Right lobe of liver (tissue), 6 donors: ENCODE data around the gene SRRM5. TPM values are rescaled to one million over a fixed set of nuclear protein-coding genes. Genes with fewer than 3 reads are reported as not detected.

Experiments used
- ATAC-seq, 4 donors: fragments of 200-7000 bp; cut with Tn5 transposase; one replicate each; pipeline ENCODE4 v1.9.1; 2020; ENCODE audit warnings: mild to moderate bottlenecking in 4 of 4, moderate library complexity in 4 of 4
- DNase-seq, 3 donors: peaks; one replicate each; pipeline ENCODE4 v3.0.0-alpha.2; 2020
- H3K27ac ChIP-seq, 3 donors: fragments of 200-600 bp; one replicate each; pipeline ENCODE4 v1.8.0; 2022
- H3K27me3 ChIP-seq, 2 donors: fragments of 200-600 bp; one replicate each; pipeline ENCODE4 v1.8.0; 2022
- H3K36me3 ChIP-seq, 4 donors: fragments of 200-600 bp; sonication (generic) in 1 of 4; one replicate each; pipeline versions ENCODE4 v1.5.1 to v1.8.0; 2017 to 2022; ENCODE audit warnings: control low read depth in 1 of 4
- H3K4me1 ChIP-seq, 4 donors: fragments of 200-600 bp; sonication (generic) in 1 of 4; one replicate each; pipeline versions ENCODE4 v1.5.1 to v1.8.0; 2017 to 2022; ENCODE audit warnings: control low read depth in 1 of 4
- H3K4me3 ChIP-seq, 3 donors: fragments of 200-600 bp; one replicate each; pipeline ENCODE4 v1.8.0; 2022
- H3K9me3 ChIP-seq, 4 donors: fragments of 200-600 bp; sonication (generic) in 1 of 4; one replicate each; pipeline versions ENCODE4 v1.5.1 to v1.8.0; 2017 to 2022; ENCODE audit warnings: control low read depth in 1 of 4
- POLR2A ChIP-seq: fragments of 450-650 bp; IDR thresholded peaks from one replicate; pipeline ENCODE4 v1.6.1; 2017; ENCODE audit warnings: antibody characterized with exemption, mild to moderate bottlenecking
- WGBS: methylation state at CpG from one replicate; pipeline ENCODE4 v1.1.6; 2018; ENCODE audit warnings: low coverage, low lambda C conversion rate; ENCODE audit not compliant: insufficient coverage; ENCODE audit errors: missing lambda C conversion rate; 5-methylcytosine and 5-hydroxymethylcytosine counted together
- intact Hi-C, 2 donors: fragments of 100-400 bp; cut with DNase I; formaldehyde crosslinking; loops; one replicate each; pipeline versions ENCODE4 v1.11.2 to v1.14.1; 2022
- total RNA-seq, 6 experiments: library from RNA; depleted of rRNA in 2 of 6; stranded (reverse); fragments of >200 nt in 2 of 6; fragmentation: NEBNext Ultra II Directional in 3 of 6; extraction: Animal tissue kit (Norgen Biotek cat#: 25700) in 3 of 6; gene quantifications; one replicate each; pipeline versions ENCODE4 v1.1.0 to v1.2.4, GENCODE V29; 2016 to 2023
- TF ChIP-seq, protein P1 (sequence below), 4 donors: fragments of 200-600 bp in 3 of 4; fragments of 450-650 bp in 1 of 4; IDR thresholded peaks; one replicate each; pipeline versions ENCODE4 v1.5.1 to v1.8.0; 2016 to 2022; ENCODE audit warnings: antibody characterized with exemption in 4 of 4, mild to moderate bottlenecking in 2 of 4
- donor health status: DM: no; HTN: yes; CAD: no.
- donor health status: DM: no; HTN: no; CAD: no.
- donor health status: DM: no; HTN: no; CAD: no.
- donor health status: DM: no; HTN: yes; CAD: no.
- donor health status: DM: no; HTN: yes; CAD: no.

Gene SRRM5
- total RNA-seq, 6 experiments from 2014 or later = 0.09 to 0.37 (median 0.18) TPM; not detected in 1

DNA sequence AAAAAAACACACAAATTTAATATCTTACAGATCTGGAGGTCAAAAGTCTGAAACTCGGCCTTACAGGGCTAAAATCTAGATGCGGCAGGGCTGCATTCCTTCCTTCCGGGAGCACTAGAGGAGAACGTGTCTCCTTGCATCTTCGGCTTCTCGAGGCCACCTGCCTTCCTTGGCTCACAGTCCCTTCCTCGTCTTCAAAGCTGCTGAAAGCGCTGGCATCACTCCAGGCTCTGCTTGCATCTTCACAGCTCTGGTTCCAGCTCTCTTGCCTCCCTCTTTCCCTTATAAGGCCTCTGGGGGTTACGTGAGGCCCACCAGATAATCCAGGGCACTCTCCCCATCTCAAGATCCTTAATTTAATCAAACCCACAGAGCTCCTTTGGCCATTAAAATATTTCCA lies 47.1 kb upstream of the SRRM5 start:
- TF ChIP-seq, protein P1, sequence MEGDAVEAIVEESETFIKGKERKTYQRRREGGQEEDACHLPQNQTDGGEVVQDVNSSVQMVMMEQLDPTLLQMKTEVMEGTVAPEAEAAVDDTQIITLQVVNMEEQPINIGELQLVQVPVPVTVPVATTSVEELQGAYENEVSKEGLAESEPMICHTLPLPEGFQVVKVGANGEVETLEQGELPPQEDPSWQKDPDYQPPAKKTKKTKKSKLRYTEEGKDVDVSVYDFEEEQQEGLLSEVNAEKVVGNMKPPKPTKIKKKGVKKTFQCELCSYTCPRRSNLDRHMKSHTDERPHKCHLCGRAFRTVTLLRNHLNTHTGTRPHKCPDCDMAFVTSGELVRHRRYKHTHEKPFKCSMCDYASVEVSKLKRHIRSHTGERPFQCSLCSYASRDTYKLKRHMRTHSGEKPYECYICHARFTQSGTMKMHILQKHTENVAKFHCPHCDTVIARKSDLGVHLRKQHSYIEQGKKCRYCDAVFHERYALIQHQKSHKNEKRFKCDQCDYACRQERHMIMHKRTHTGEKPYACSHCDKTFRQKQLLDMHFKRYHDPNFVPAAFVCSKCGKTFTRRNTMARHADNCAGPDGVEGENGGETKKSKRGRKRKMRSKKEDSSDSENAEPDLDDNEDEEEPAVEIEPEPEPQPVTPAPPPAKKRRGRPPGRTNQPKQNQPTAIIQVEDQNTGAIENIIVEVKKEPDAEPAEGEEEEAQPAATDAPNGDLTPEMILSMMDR (IDR thresholded peaks at IDR 0.05) = no peak
- no peak for TF ChIP-seq POLR2A
- 71% methylated on average over 6 of the region's 9 CpGs for WGBS
- no peaks in the 10 kb centered on the region for H3K9me3 ChIP-seq
- H3K27me3 ChIP-seq = no peaks in the 10 kb centered on the region
- intact Hi-C loops = no loop called here
- H3K4me3 ChIP-seq = no peak overlapping the region
- no peaks in the 10 kb centered on the region for H3K4me1 ChIP-seq
- DNase-seq = no peak
- H3K36me3 ChIP-seq = no peaks in the 10 kb centered on the region
- H3K27ac ChIP-seq = no peak overlapping the region
- no peak for ATAC-seq

DNA sequence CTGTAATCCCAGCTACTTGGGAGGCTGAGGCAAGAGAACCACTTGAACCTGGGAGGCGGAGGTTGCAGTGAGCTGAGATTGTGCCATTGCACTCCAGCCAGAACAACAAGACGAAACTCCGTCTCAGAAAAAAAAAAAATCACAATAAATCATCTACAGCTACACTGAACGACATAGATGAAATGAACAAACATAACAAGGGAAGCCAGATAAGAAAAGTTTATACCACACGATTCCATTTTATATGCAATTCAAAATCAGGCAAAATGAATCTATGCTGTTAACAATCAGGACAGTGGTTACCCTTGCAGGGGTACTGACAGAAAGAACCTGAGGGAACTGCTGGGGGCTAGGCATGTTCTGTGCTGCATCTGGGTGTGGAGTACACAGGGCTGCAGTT lies 42.2 kb upstream of the SRRM5 start:
- no peak for TF ChIP-seq POLR2A
- TF ChIP-seq, protein P1 (IDR thresholded peaks at IDR 0.05) = no peak
- Histone ChIP-seq H3K27ac (no peak overlapping the region), H3K9me3 (no peaks in the 10 kb centered on the region), H3K27me3 (no peaks in the 10 kb centered on the region), H3K4me3 (no peak overlapping the region), H3K4me1 (peaks cover 0 to 3% (median under 1%) of the 10 kb centered on the region in 4 donors), H3K36me3 (no peaks in the 10 kb centered on the region)
- intact Hi-C loops = no loop called here
- WGBS = 88% methylated on average over 5 of the region's 5 CpGs
- ATAC-seq (no peak), DNase-seq (no peak)

DNA sequence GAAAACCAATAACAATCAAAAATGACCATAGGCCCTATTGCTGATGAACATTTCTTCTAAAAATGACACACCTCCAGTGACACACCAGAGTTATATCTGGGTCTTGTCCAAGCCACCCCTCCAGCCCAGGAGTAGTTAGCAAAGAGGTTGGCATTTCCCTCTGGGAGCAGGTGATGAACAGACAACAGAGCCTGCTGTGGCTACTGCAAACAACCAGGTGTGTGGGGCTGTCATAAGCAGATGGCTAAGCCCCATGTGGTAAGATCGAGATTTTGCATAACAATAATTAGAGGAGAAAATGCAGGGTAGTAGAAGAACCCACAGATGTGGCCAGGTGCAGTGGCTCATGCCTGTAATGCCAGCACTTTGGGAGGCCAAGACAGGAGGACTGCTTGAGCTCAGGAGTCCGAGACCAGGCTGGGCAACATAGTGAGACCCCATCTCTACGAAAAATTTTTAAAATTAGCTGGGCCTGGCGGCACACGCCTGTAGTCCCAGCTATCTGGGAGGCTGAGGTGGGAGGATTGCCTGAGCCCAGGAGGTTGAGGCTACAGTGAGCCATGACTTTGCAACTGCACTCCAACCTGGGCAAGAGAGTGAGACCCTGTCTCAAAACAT lies 41.6 kb upstream of the SRRM5 start:
- DNase-seq = no peak
- 50% methylated on average over 2 of the region's 5 CpGs for WGBS
- Histone ChIP-seq H3K36me3 (no peaks in the 10 kb centered on the region), H3K4me1 (peaks cover 0 to 7% (median 2%) of the 10 kb centered on the region in 4 donors), H3K27ac (no peak overlapping the region), H3K9me3 (no peaks in the 10 kb centered on the region), H3K4me3 (no peak overlapping the region), H3K27me3 (no peaks in the 10 kb centered on the region)
- TF ChIP-seq POLR2A = no peak
- TF ChIP-seq, protein P1 (IDR thresholded peaks at IDR 0.05) = no peak
- intact Hi-C loops = no loop called here
- ATAC-seq = no peak

DNA sequence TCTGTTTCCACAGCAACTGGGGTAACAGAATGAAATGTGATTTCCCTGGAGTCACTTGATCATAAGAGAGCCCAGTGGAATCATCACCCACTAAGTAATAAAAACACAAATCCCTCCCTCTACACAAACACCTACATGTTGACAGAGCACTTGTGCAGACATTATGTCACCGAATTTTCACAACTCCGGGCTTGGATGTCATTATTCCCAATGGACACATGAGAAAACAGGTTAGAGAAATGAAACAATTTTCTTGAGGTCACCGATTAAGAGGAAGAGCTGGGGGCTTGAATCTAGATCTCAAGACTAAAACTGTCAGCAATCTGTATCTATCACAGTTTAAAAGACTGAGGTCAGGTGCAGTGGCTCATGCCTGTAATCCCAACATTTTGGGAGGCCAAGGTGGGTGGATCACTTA lies 39.7 kb upstream of the SRRM5 start:
- TF ChIP-seq, protein P1 (IDR thresholded peaks at IDR 0.05) = no peak
- TF ChIP-seq POLR2A = no peak
- no peaks in the 10 kb centered on the region for H3K36me3 ChIP-seq
- no peaks in the 10 kb centered on the region for H3K27me3 ChIP-seq
- no peak overlapping the region for H3K4me3 ChIP-seq
- no peak overlapping the region for H3K27ac ChIP-seq
- WGBS = 84% methylated on average over 3 of the region's 3 CpGs
- intact Hi-C loops = no loop called here
- H3K9me3 ChIP-seq = no peaks in the 10 kb centered on the region
- no peak for ATAC-seq
- peaks cover 0 to 7% (median 2%) of the 10 kb centered on the region in 4 donors for H3K4me1 ChIP-seq
- no peak for DNase-seq
